GM19023 (cell line): ENCODE data around the gene JPT1.
A peak's percentile ranks its signal among the peaks of the same experiment; 100 is the strongest.

Experiments
- ATAC-seq: cut with Tn5 transposase; IDR thresholded peaks from one replicate; pipeline ENCODE4 v1.9.1; 2021; ENCODE audit warnings: mild to moderate bottlenecking, moderate library complexity; ENCODE audit not compliant: unreplicated experiment

The JPT1 gene

GRCh38 chr17:75108193-75108592 is 46.1 kb downstream of the JPT1 start:
- ATAC-seq: no peak

GRCh38 chr17:75105126-75106080 is 48.9 kb downstream of the JPT1 start:
- ATAC-seq: no peak

GRCh38 chr17:75103601-75104554 is 50.4 kb downstream of the JPT1 start:
- ATAC-seq: no peak

GRCh38 chr17:75102385-75102821 is 51.9 kb downstream of the JPT1 start:
- ATAC-seq: no peak

- ATAC-seq: no peak
Measured at GRCh38 chr17:75099881-75100595, 54.3 kb downstream of the JPT1 start.

- ATAC-seq: no peak
Measured at GRCh38 chr17:75098861-75099260, 55.5 kb downstream of the JPT1 start.

GRCh38 chr17:75097865-75098264 is 56.4 kb downstream of the JPT1 start:
- ATAC-seq: no peak

- no peak for ATAC-seq
Measured at GRCh38 chr17:75096082-75096625, 58.2 kb downstream of the JPT1 start.

GRCh38 chr17:75094871-75095399 is 59.4 kb downstream of the JPT1 start:
- no peak for ATAC-seq

GRCh38 chr17:75093548-75094158 is 60.7 kb downstream of the JPT1 start:
- ATAC-seq: no peak

- ATAC-seq: no peak
Measured at GRCh38 chr17:75091855-75092327, 62.4 kb downstream of the JPT1 start.

GRCh38 chr17:75090871-75091854 is 63.1 kb downstream of the JPT1 start:
- no peak for ATAC-seq

GRCh38 chr17:75088465-75089417 is 65.6 kb downstream of the JPT1 start:
- ATAC-seq: no peak

GRCh38 chr17:75087558-75088453 is 66.5 kb downstream of the JPT1 start, which contains the start of gene SLC16A5:
TSS of gene SLC16A5 (plus strand) at chr17:75087954. CDS start at chr17:75093637, 5,683 bp downstream.
- peak; percentile 62 for ATAC-seq

GRCh38 chr17:75087182-75087557 is 67.1 kb downstream of the JPT1 start:
- no peak for ATAC-seq

- no peak for ATAC-seq
Measured at GRCh38 chr17:75086496-75087181, 67.7 kb downstream of the JPT1 start.
